ENCODE data around the gene ASIC2.

Gene ASIC2

DNA sequence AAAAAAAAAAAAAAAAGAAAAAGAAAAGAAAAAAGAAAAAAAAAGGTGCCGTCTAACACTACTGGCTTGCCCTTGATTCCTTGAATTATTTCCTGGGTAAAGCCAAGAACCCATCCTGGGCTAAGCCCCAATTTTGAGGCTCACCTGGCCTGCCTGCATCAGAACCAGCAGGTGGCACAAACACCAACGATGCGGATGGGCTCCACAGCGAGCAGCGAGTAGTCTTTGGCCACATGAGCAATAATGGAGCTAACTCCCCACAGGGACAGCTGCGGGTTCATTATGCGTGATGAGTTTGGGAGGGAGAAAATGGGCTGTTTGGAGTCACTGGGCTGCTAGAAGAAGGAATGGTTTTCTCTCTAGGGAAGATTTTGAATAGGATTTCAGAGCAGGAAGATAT, 91.1 kb downstream of the ASIC2 start:
- no peak overlapping the region for H3K4me3 ChIP-seq (ENCODE audit: low read depth in 1 of 2, low read length in 2 of 2)
- no peaks in the 10 kb centered on the region for H3K4me1 ChIP-seq (ENCODE audit: control insufficient read depth in 1 of 2, insufficient read depth in 2 of 2, low read length in 2 of 2)
- no peaks in the 10 kb centered on the region for H3K9me3 ChIP-seq (ENCODE audit: control insufficient read depth in 1 of 2, low read length in 2 of 2)
- no peaks in the 10 kb centered on the region for H3K27me3 ChIP-seq (ENCODE audit: low read depth, low read length)
- no peak overlapping the region for H3K27ac ChIP-seq (ENCODE audit: low read length)
- no peaks in the 10 kb centered on the region for H3K36me3 ChIP-seq (ENCODE audit: control insufficient read depth in 1 of 2, insufficient read depth in 2 of 2, low read length in 2 of 2)

- Histone ChIP-seq H3K9me3 (ENCODE audit: control insufficient read depth in 1 of 2, low read length in 2 of 2) (no peaks in the 10 kb centered on the region), H3K27me3 (ENCODE audit: low read depth, low read length) (no peaks in the 10 kb centered on the region), H3K4me3 (ENCODE audit: low read depth in 1 of 2, low read length in 2 of 2) (no peak overlapping the region), H3K4me1 (ENCODE audit: control insufficient read depth in 1 of 2, insufficient read depth in 2 of 2, low read length in 2 of 2) (no peaks in the 10 kb centered on the region), H3K36me3 (ENCODE audit: control insufficient read depth in 1 of 2, insufficient read depth in 2 of 2, low read length in 2 of 2) (no peaks in the 10 kb centered on the region), H3K27ac (ENCODE audit: low read length) (no peak overlapping the region)
Measured at GRCh38 chr17:33201283-33201682, 91.8 kb downstream of the ASIC2 start.

DNA sequence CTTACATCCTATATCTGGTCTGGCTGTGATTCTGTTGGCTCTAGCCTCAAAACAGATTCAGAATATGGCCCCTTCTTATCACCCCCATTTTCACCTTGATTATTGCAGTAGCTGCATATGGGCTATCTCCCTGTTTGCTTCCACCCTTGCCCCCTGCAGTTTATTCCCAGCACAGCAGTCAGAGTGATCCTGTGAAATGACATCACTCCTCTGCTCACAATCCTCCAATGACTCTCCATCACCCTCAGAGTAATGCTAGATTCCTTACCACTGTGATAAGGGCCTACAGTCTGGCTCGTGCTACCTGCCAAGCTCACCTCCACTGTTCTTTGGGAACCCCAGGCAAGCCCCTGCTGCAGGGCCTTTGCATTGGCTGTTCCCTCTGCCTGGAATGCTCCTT, 92.5 kb downstream of the ASIC2 start:
- no peaks in the 10 kb centered on the region for H3K36me3 ChIP-seq (ENCODE audit: control insufficient read depth in 1 of 2, insufficient read depth in 2 of 2, low read length in 2 of 2)
- H3K27me3 ChIP-seq (ENCODE audit: low read depth, low read length), result no peaks in the 10 kb centered on the region
- no peak overlapping the region for H3K27ac ChIP-seq (ENCODE audit: low read length)
- H3K4me1 ChIP-seq (ENCODE audit: control insufficient read depth in 1 of 2, insufficient read depth in 2 of 2, low read length in 2 of 2), result no peaks in the 10 kb centered on the region
- H3K4me3 ChIP-seq (ENCODE audit: low read depth in 1 of 2, low read length in 2 of 2), result no peak overlapping the region
- H3K9me3 ChIP-seq (ENCODE audit: control insufficient read depth in 1 of 2, low read length in 2 of 2), result no peaks in the 10 kb centered on the region

GRCh38 chr17:33199571-33200510, 93.3 kb downstream of the ASIC2 start:
- Histone ChIP-seq H3K4me1 (ENCODE audit: control insufficient read depth in 1 of 2, insufficient read depth in 2 of 2, low read length in 2 of 2) (no peaks in the 10 kb centered on the region), H3K27ac (ENCODE audit: low read length) (no peak overlapping the region), H3K36me3 (ENCODE audit: control insufficient read depth in 1 of 2, insufficient read depth in 2 of 2, low read length in 2 of 2) (no peaks in the 10 kb centered on the region), H3K27me3 (ENCODE audit: low read depth, low read length) (no peaks in the 10 kb centered on the region), H3K4me3 (ENCODE audit: low read depth in 1 of 2, low read length in 2 of 2) (no peak overlapping the region), H3K9me3 (ENCODE audit: control insufficient read depth in 1 of 2, low read length in 2 of 2) (no peaks in the 10 kb centered on the region)

DNA sequence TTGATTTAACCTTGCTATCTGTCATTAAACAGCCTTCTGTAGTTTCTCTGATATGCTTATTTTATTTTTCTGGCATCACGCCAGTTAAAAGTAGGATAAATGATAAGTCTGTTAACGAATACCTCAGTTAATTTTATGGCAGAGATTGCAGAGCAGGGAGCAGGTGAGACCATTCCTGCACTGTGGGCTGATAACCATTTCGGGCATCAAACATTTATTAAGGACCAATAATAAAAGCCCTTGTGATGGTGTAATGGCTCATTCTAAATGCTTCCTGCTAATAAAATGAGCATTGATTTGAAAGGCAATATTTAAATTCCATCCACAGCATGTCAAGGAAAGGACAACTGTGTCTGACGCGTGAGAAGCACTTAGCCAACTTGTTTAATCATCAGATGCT, 94.1 kb downstream of the ASIC2 start:
- Histone ChIP-seq H3K4me3 (ENCODE audit: low read depth in 1 of 2, low read length in 2 of 2) (no peak overlapping the region), H3K4me1 (ENCODE audit: control insufficient read depth in 1 of 2, insufficient read depth in 2 of 2, low read length in 2 of 2) (no peaks in the 10 kb centered on the region), H3K27me3 (ENCODE audit: low read depth, low read length) (no peaks in the 10 kb centered on the region), H3K27ac (ENCODE audit: low read length) (no peak overlapping the region), H3K9me3 (ENCODE audit: control insufficient read depth in 1 of 2, low read length in 2 of 2) (no peaks in the 10 kb centered on the region), H3K36me3 (ENCODE audit: control insufficient read depth in 1 of 2, insufficient read depth in 2 of 2, low read length in 2 of 2) (no peaks in the 10 kb centered on the region)

DNA sequence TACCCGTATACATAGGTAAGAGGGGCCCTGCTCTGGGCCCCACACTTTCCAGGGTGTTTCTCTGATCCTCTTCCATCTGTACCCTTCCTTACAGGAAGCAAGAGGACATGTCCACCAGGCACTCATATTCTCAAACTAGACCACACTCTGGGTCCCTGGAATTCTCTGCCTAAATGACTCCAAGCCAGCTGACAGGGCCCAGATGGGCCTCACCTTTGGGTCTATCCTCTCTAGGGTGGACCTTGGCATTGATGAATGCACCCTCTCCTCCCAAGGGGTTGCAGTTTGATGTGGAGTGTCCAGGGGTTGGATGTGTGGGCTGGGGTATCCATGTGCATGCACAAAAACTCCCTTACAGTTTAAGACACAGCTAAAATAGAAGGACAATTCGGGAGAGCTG, 95.8 kb downstream of the ASIC2 start:
- no peak overlapping the region for H3K4me3 ChIP-seq (ENCODE audit: low read depth in 1 of 2, low read length in 2 of 2)
- no peaks in the 10 kb centered on the region for H3K36me3 ChIP-seq (ENCODE audit: control insufficient read depth in 1 of 2, insufficient read depth in 2 of 2, low read length in 2 of 2)
- no peaks in the 10 kb centered on the region for H3K27me3 ChIP-seq (ENCODE audit: low read depth, low read length)
- no peaks in the 10 kb centered on the region for H3K9me3 ChIP-seq (ENCODE audit: control insufficient read depth in 1 of 2, low read length in 2 of 2)
- no peaks in the 10 kb centered on the region for H3K4me1 ChIP-seq (ENCODE audit: control insufficient read depth in 1 of 2, insufficient read depth in 2 of 2, low read length in 2 of 2)
- H3K27ac ChIP-seq (ENCODE audit: low read length), result no peak overlapping the region

DNA sequence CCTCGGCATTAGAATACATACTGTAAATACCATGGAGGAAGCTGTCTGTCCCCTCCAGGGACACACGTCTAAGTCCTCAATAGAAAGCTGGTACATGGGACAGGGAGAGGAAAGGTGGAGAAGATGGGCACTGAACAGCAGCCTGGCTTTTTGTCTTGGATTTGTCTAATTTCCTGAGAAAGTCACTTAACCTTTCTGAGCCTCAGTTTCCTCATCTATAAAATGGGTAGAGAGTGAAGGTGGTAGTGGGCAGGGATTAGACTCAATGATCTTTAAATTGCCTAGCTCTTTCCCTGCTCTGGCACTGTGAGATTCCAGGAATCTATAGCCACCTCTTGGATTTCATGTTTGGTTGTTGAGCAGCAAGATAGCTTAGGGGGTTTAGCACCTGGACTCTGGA, 96.2 kb downstream of the ASIC2 start:
- H3K36me3 ChIP-seq (ENCODE audit: control insufficient read depth in 1 of 2, insufficient read depth in 2 of 2, low read length in 2 of 2), result no peaks in the 10 kb centered on the region
- no peak overlapping the region for H3K27ac ChIP-seq (ENCODE audit: low read length)
- no peaks in the 10 kb centered on the region for H3K4me1 ChIP-seq (ENCODE audit: control insufficient read depth in 1 of 2, insufficient read depth in 2 of 2, low read length in 2 of 2)
- no peak overlapping the region for H3K4me3 ChIP-seq (ENCODE audit: low read depth in 1 of 2, low read length in 2 of 2)
- no peaks in the 10 kb centered on the region for H3K9me3 ChIP-seq (ENCODE audit: control insufficient read depth in 1 of 2, low read length in 2 of 2)
- H3K27me3 ChIP-seq (ENCODE audit: low read depth, low read length), result no peaks in the 10 kb centered on the region

DNA sequence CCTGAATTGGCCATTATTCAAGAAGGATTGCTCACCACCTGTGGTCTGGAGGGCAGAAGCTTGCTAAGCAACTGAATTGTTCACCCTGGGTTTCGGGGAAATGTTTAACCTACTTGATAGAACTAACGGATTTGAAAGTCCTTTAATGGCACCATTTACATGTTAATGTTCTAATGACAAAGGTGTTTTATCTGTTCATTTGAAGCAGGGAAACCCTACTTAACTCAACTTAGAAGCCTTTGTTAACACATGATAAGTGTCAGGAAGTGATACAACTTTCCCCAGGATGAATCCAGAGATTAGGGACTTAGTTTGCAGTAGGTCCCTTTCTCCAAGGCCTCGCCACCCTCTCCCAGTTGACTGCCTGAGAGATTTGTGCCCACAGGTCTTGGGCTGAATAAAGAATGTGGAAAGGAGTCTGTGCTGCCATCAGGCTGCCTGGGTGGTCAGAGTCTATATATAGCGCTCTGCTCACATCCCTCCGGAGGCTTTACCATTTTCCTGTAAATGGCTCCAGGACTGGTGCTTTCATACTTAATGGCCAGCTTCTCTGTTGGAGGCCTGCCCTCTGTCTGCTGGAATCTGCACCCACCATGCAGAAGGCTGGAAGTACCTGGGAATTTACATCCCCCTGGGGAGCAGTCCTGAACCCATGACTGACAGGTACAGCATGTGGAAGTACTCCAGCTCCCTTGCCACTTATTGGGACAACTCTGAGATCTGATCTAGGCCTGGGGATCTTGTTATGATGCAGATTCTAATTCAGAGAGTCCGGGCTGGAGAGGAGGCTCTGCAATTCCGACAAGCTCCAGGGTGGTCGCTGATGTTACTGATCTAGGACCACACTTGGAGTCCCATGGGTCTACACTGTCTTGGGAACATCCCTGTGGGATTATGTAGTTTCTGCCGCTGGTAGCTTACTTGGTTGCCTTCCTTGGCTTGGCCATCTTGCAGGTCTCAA, 99.9 kb downstream of the ASIC2 start:
- H3K9me3 ChIP-seq (ENCODE audit: control insufficient read depth in 1 of 2, low read length in 2 of 2), result no peaks in the 10 kb centered on the region
- no peaks in the 10 kb centered on the region for H3K36me3 ChIP-seq (ENCODE audit: control insufficient read depth in 1 of 2, insufficient read depth in 2 of 2, low read length in 2 of 2)
- H3K27me3 ChIP-seq (ENCODE audit: low read depth, low read length), result no peaks in the 10 kb centered on the region
- H3K27ac ChIP-seq (ENCODE audit: low read length), result no peak overlapping the region
- no peak overlapping the region for H3K4me3 ChIP-seq (ENCODE audit: low read depth in 1 of 2, low read length in 2 of 2)
- H3K4me1 ChIP-seq (ENCODE audit: control insufficient read depth in 1 of 2, insufficient read depth in 2 of 2, low read length in 2 of 2), result no peaks in the 10 kb centered on the region

DNA sequence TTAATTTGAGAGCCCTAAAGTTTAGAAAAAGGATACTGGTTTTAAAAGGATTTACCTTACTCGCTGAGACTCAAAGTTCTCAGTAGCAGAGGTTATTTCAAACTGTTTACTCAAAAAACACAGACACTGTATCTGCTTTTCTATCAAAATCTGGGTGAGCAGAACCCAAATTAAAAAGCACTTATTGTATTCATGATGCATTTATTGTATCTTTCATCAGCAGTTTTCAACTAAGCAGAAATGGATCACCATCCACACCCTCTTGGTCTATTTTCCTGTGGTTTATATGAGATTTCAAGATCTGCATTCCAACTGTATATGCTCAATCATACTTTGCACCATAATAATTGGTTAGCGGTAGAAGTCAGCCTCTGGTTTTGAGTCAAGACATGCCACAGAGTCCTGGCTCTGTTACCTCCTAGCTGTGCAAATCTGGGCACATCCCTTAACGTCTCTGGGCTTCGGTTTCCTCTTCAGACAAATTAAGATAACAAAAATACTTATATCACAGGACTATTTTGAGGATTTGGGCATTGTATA, 109.5 kb downstream of the ASIC2 start:
- H3K27ac ChIP-seq (ENCODE audit: low read length), result no peak overlapping the region
- no peaks in the 10 kb centered on the region for H3K9me3 ChIP-seq (ENCODE audit: control insufficient read depth in 1 of 2, low read length in 2 of 2)
- no peaks in the 10 kb centered on the region for H3K4me1 ChIP-seq (ENCODE audit: control insufficient read depth in 1 of 2, insufficient read depth in 2 of 2, low read length in 2 of 2)
- no peak overlapping the region for H3K4me3 ChIP-seq (ENCODE audit: low read depth in 1 of 2, low read length in 2 of 2)
- no peaks in the 10 kb centered on the region for H3K27me3 ChIP-seq (ENCODE audit: low read depth, low read length)
- H3K36me3 ChIP-seq (ENCODE audit: control insufficient read depth in 1 of 2, insufficient read depth in 2 of 2, low read length in 2 of 2), result no peaks in the 10 kb centered on the region

DNA sequence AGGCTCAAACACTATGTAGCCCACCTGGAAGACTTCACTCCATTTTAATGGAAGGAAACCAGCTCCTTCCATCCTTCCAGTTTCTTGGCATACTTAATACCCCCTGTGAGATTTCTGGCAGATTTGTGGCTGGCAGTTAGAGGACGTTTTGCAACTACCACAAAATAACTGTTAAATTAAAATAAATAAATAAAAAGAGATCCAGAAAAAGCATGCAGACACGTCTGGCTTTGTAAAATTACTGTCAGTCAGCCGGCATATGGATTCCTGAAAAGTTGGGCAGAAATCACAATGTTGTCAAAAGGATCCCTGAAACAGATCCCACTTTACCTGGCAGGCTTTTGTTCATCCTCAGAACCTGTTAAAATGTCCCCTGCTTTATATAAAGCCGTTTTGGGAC, 113.9 kb downstream of the ASIC2 start:
- Histone ChIP-seq H3K9me3 (ENCODE audit: control insufficient read depth in 1 of 2, low read length in 2 of 2) (no peaks in the 10 kb centered on the region), H3K4me3 (ENCODE audit: low read depth in 1 of 2, low read length in 2 of 2) (no peak overlapping the region), H3K36me3 (ENCODE audit: control insufficient read depth in 1 of 2, insufficient read depth in 2 of 2, low read length in 2 of 2) (no peaks in the 10 kb centered on the region), H3K27me3 (ENCODE audit: low read depth, low read length) (no peaks in the 10 kb centered on the region), H3K27ac (ENCODE audit: low read length) (no peak overlapping the region), H3K4me1 (ENCODE audit: control insufficient read depth in 1 of 2, insufficient read depth in 2 of 2, low read length in 2 of 2) (peaks cover 0 to 5% of the 10 kb centered on the region in 2 donors)

- Histone ChIP-seq H3K4me1 (ENCODE audit: control insufficient read depth in 1 of 2, insufficient read depth in 2 of 2, low read length in 2 of 2) (peaks cover 0 to 5% of the 10 kb centered on the region in 2 donors), H3K27ac (ENCODE audit: low read length) (no peak overlapping the region), H3K27me3 (ENCODE audit: low read depth, low read length) (no peaks in the 10 kb centered on the region), H3K4me3 (ENCODE audit: low read depth in 1 of 2, low read length in 2 of 2) (no peak overlapping the region), H3K9me3 (ENCODE audit: control insufficient read depth in 1 of 2, low read length in 2 of 2) (no peaks in the 10 kb centered on the region), H3K36me3 (ENCODE audit: control insufficient read depth in 1 of 2, insufficient read depth in 2 of 2, low read length in 2 of 2) (no peaks in the 10 kb centered on the region)
Measured at GRCh38 chr17:33178681-33179080, 114.4 kb downstream of the ASIC2 start.

Measured in muscle layer of duodenum (tissue), 2 donors.